Peyer's patch (tissue), 4 donors: ENCODE data around the gene CPXM2.

Source experiments
- CTCF ChIP-seq, 6 experiments: fragments of 450-650 bp in 4 of 6; fragments of 200-600 bp in 2 of 6; sonication (generic) in 1 of 6; IDR thresholded peaks; one replicate each; pipeline ENCODE4 v1.5.1; 2017 to 2019; ENCODE audit warnings: antibody characterized with exemption in 6 of 6, mild to moderate bottlenecking in 3 of 6, moderate library complexity in 1 of 6
- POLR2A ChIP-seq, 2 donors: fragments of 450-650 bp; IDR thresholded peaks; one replicate each; pipeline ENCODE4 v1.5.1; 2017; ENCODE audit warnings: antibody characterized with exemption in 2 of 2, mild to moderate bottlenecking in 2 of 2, moderate library complexity in 2 of 2

DNA sequence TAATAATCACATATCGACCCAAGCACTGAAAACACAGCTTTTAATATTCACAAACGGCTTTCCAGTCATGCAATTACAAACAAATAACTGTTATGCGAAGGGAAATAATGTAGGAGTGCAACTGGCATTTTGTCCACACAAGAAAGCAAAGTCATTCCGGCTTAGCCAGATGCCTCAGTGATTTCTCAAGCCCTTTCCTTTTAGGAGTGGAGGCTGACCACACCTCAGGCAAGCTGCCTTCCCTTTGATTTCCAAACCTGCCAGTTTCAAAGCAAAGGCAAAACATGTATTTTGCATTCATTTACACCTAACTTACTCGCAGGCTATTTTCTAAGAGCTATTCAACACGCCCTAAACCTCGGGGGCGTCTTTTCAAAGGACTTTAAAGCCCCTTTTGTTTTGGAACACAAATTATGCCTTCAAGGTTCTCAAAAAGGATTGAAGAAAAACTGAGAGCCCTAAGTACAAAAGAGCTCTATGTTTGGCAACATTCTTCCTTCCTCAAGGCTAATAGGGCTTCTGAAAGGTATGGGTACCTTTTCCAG lies 109.6 kb downstream of the CPXM2 start:
- TF ChIP-seq CTCF (IDR thresholded peaks at IDR 0.05) (no peak), POLR2A (IDR thresholded peaks at IDR 0.05) (no peak)
